Measurements from ENCODE around the gene ADGRG3. TPM values are rescaled to one million over a fixed set of nuclear protein-coding genes. Genes with fewer than 3 reads are reported as not detected.
A peak's percentile ranks its signal among the peaks of the same experiment; 100 is the strongest.

Gene ADGRG3
- total and polyA plus RNA-seq, 9 of the 15 experiments (the other 6 are each of a cell fraction or from before 2014, with no cell fraction given) = 0.09 to 0.52 (median 0.14) TPM; not detected in 3

DNA sequence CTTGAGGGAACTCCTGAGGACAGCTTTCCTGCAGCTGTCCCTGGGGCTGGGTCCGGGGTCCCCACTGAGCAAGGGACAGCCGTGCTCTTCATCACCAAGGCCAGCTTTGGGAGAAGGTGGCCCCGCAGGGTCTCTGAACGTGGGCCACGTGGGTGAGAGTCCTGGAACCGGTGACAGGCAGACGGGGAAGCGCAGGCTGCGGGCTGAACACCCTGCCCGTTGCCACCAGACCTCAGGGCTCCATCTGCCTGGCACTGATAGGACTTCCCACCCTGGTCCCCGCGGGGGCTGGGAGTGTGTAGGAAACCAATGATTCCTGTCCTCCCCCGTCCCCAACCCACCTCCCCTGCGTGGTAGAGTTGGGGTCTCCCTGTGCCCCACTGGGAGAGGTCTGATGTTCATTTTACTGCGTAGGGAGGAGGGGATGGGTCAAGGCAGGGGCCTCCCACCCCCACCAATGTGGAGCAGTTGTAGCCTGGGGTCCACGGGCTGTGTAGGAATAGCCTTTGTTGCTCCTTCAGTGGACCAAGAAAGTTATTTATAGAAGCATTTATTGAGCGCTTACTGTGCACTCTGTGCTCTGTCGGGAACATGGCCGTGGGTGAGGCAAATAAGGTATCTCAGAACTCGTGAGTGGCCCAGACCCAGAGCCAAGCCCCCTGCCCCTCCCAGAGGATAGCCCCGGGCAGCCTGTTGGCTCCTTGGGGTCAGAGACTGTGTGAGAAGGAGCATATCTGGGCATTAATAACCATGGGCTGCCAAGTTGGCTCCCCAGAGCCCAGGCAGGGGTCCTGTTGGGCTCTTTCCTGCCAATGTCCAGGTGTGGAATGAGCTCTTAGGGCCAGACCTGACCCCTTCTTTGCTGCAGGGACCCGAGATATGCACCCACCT, 38.3 kb upstream of the ADGRG3 start:
- ATAC-seq (no peak), FAIRE-seq (no peak), DNase-seq (ENCODE audit: extremely low read depth in 1 of 4, low spot score in 3 of 4) (peak in 2 of 4 experiments; percentile 35 to 37)
- ChIA-PET CTCF (ENCODE audit: low intra/inter-chr PET ratio) (no interaction called here), POLR2A (interaction anchor here (0.6 to 1.6 kb wide), 4 partner anchors 10 to 54 kb away, joined by 3 to 4 read pairs (median 4); no protein-coding TSS in a partner anchor)
- no peak overlapping the region for H3K4me3 ChIP-seq
- intact Hi-C loops (cut with micrococcal nuclease) = no loop called here
- H4K20me1 ChIP-seq (replicated peaks; ENCODE audit: control insufficient read depth, insufficient read depth, low read length) = 0 out of 2 replicates have a peak, but pooled peaks cover 6% of the 10 kb centered on the region
- H3K4me2 ChIP-seq (ENCODE audit: insufficient read depth, low read length) = no peak overlapping the region
- H3K9me1 ChIP-seq (ENCODE audit: control insufficient read depth, insufficient read depth, low read length) = no peaks in the 10 kb centered on the region
- no TSS peak for BruUV-seq (replicated peaks)
- no peaks in the 10 kb centered on the region for H3K9me3 ChIP-seq (replicated peaks; ENCODE audit: control insufficient read depth, insufficient read depth, low read depth, low read length)
- H3K79me2 ChIP-seq (ENCODE audit: control insufficient read depth, insufficient read depth, low read length) = no peaks in the 10 kb centered on the region
- 5% methylated on average over 20 of the region's 22 CpGs for WGBS (ENCODE audit: insufficient coverage, low coverage, missing lambda C conversion rate)
- TF ChIP-seq ZNF77 (CRISPR knock-in tag; IDR thresholded peaks at IDR 0.05) = no peak
- TF ChIP-seq ZKSCAN8 (CRISPR knock-in tag; IDR thresholded peaks at IDR 0.05) = 0 out of 2 replicates have a peak, but pooled peaks have one; percentile 40
- in situ Hi-C loops (cut with MboI) = no loop called here
- H3K9ac ChIP-seq (ENCODE audit: insufficient read depth in 1 of 2, low read depth in 2 of 2, low read length in 2 of 2) = peak overlapping the region in 1 of 2 experiments; percentile 58; a peak in 2 of 4 replicates
- no peak overlapping the region for H3K27ac ChIP-seq (ENCODE audit: extremely low read depth, low read depth, low read length)
- no peaks in the 10 kb centered on the region for H3K36me3 ChIP-seq (ENCODE audit: control insufficient read depth, insufficient read depth, low read length)
- no peak overlapping the region for H2AFZ ChIP-seq (ENCODE audit: low read depth, low read length)
- H3K27me3 ChIP-seq (ENCODE audit: control insufficient read depth in 2 of 2, insufficient read depth in 2 of 2, low read length in 2 of 2) = peaks cover 0 to 73% of the 10 kb centered on the region in 2 experiments; a peak in 2 of 5 replicates
- H3K4me1 ChIP-seq (replicated peaks in 1 of 2; ENCODE audit: control insufficient read depth in 2 of 2, insufficient read depth in 2 of 2, low read length in 2 of 2) = peaks cover 10 to 44% of the 10 kb centered on the region in 2 experiments; a peak in 4 of 5 replicates

DNA sequence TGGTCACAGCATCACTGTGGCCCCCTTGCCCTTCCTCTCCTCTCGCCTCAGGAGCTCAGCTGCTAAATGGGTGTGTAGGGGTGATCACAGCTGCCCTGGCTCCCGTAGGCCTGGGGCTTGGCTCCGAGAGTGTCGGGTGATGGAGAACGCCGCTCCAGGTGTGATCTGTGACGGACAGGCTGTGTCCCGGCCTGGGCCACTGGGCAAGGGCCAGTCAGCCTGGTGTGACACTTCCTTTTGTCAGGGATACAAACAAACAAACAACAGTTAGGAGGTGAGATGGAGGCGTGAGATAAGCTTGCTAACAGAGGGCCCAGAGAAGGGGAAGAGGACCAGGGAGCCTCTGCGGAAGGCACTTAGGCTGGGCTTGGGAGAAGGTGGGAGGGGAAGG, 37.7 kb upstream of the ADGRG3 start:
- no TSS peak for BruUV-seq (replicated peaks)
- Histone ChIP-seq H3K9ac (ENCODE audit: insufficient read depth in 1 of 2, low read depth in 2 of 2, low read length in 2 of 2) (peak overlapping the region in 1 of 2 experiments; percentile 17; a peak in 1 of 4 replicates), H4K20me1 (replicated peaks; ENCODE audit: control insufficient read depth, insufficient read depth, low read length) (0 out of 2 replicates have a peak, but pooled peaks cover 6% of the 10 kb centered on the region), H3K36me3 (ENCODE audit: control insufficient read depth, insufficient read depth, low read length) (no peaks in the 10 kb centered on the region), H3K27me3 (ENCODE audit: control insufficient read depth in 2 of 2, insufficient read depth in 2 of 2, low read length in 2 of 2) (peaks cover 3 to 74% of the 10 kb centered on the region in 2 experiments; a peak in 3 of 5 replicates), H3K4me2 (ENCODE audit: insufficient read depth, low read length) (no peak overlapping the region), H3K79me2 (ENCODE audit: control insufficient read depth, insufficient read depth, low read length) (no peaks in the 10 kb centered on the region), H3K27ac (ENCODE audit: extremely low read depth, low read depth, low read length) (no peak overlapping the region), H2AFZ (ENCODE audit: low read depth, low read length) (no peak overlapping the region), H3K9me3 (replicated peaks; ENCODE audit: control insufficient read depth, insufficient read depth, low read depth, low read length) (no peaks in the 10 kb centered on the region), H3K4me3 (no peak overlapping the region), H3K9me1 (ENCODE audit: control insufficient read depth, insufficient read depth, low read length) (no peaks in the 10 kb centered on the region), H3K4me1 (replicated peaks in 1 of 2; ENCODE audit: control insufficient read depth in 2 of 2, insufficient read depth in 2 of 2, low read length in 2 of 2) (peaks cover 10 to 47% of the 10 kb centered on the region in 2 experiments; a peak in 4 of 5 replicates)
- ATAC-seq (no peak), DNase-seq (ENCODE audit: extremely low read depth in 1 of 4, low spot score in 3 of 4) (no peak), FAIRE-seq (no peak)
- TF ChIP-seq CTBP1 (IDR thresholded peaks at IDR 0.05; ENCODE audit: borderline replicate concordance) (peak; percentile 52; the same call in 1 of the 2 replicates), BHLHE40 (IDR thresholded peaks at IDR 0.05; ENCODE audit: low read length) (no peak), MEIS2 (IDR thresholded peaks at IDR 0.05; ENCODE audit: partially characterized antibody) (no peak), ZNF431 (CRISPR knock-in tag; IDR thresholded peaks at IDR 0.05) (no peak), TCF3 (CRISPR knock-in tag; IDR thresholded peaks at IDR 0.05) (no peak), SOX6 (IDR thresholded peaks at IDR 0.05) (peak; percentile 63), FOXJ2 (tag; IDR thresholded peaks at IDR 0.05) (peak; percentile 45; the same call in 1 of the 2 replicates), GATA2 (CRISPR knock-in tag; IDR thresholded peaks at IDR 0.05) (peak; percentile 30; the same call in 1 of the 2 replicates)
- TF ChIP-seq, protein P1, sequence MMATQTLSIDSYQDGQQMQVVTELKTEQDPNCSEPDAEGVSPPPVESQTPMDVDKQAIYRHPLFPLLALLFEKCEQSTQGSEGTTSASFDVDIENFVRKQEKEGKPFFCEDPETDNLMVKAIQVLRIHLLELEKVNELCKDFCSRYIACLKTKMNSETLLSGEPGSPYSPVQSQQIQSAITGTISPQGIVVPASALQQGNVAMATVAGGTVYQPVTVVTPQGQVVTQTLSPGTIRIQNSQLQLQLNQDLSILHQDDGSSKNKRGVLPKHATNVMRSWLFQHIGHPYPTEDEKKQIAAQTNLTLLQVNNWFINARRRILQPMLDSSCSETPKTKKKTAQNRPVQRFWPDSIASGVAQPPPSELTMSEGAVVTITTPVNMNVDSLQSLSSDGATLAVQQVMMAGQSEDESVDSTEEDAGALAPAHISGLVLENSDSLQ (IDR thresholded peaks at IDR 0.05) = peak; percentile 43; the same call in 1 of the 2 replicates
- in situ Hi-C loops (cut with MboI) = no loop called here
- WGBS (ENCODE audit: insufficient coverage, low coverage, missing lambda C conversion rate) = 9% methylated on average over 10 of the region's 10 CpGs
- CTCF ChIA-PET (ENCODE audit: low intra/inter-chr PET ratio) = no interaction called here
- POLR2A ChIA-PET = interaction anchor here (0.6 to 1.6 kb wide), 5 partner anchors 10 to 341 kb away, joined by 3 to 4 read pairs (median 3); no protein-coding TSS in a partner anchor
- intact Hi-C loops (cut with micrococcal nuclease) = no loop called here
